Mucosa of descending colon (tissue), 3 donors: ENCODE data around the gene OR2K2. TPM values are rescaled to one million over a fixed set of nuclear protein-coding genes. Genes with fewer than 3 reads are reported as not detected.
"Not testable (repeated sequence)": the region's sequence is repeated elsewhere in the genome, so short reads cannot be mapped to it uniquely, and the experiment has no call there.

Experiments
- ATAC-seq: fragments of 200-7000 bp; cut with Tn5 transposase; one replicate; pipeline ENCODE4 v1.9.1; 2020; ENCODE audit warnings: mild to moderate bottlenecking, moderate library complexity
- DNase-seq, 3 donors: peaks; one replicate each; pipeline ENCODE4 v3.0.0-alpha.2; 2020
- H3K36me3 ChIP-seq: fragments of 200-600 bp; one replicate; pipeline ENCODE4 v1.8.0; 2021; ENCODE audit warnings: low read depth, mild to moderate bottlenecking
- H3K4me1 ChIP-seq: fragments of 200-600 bp; one replicate; pipeline ENCODE4 v1.8.0; 2021; ENCODE audit warnings: low read depth, mild to moderate bottlenecking
- H3K4me3 ChIP-seq: fragments of 200-600 bp; one replicate; pipeline ENCODE4 v1.8.0; 2021; ENCODE audit warnings: mild to moderate bottlenecking
- H3K9me3 ChIP-seq: fragments of 200-600 bp; one replicate; pipeline ENCODE4 v1.8.0; 2021; ENCODE audit warnings: mild to moderate bottlenecking
- CTCF ChIP-seq: fragments of 200-600 bp; IDR thresholded peaks from one replicate; pipeline ENCODE4 v1.8.0; 2022; ENCODE audit warnings: antibody characterized with exemption, mild to moderate bottlenecking
- intact Hi-C, 2 donors: fragments of 100-400 bp; cut with DNase I in 1 of 2; cut with micrococcal nuclease in 1 of 2; formaldehyde crosslinking; loops; one replicate each; pipeline versions ENCODE4 v1.11.0 to v1.11.1; 2022; cut with DNase I, micrococcal nuclease
- total RNA-seq, 3 donors: library from RNA; stranded (reverse); fragmentation: NEBNext Ultra II Directional in 2 of 3; extraction: Animal tissue kit (Norgen Biotek cat#: 25700) in 2 of 3; gene quantifications; one replicate each; pipeline versions ENCODE4 v1.2.1 to v1.2.4, GENCODE V29; 2021 to 2023
- donor health status: DM: no; HTN: no; CAD: no; lungs with moderate emphysema.
- donor health status: DM: no; HTN: no; CAD: no.
- donor health status: DM: no; HTN: yes; CAD: no.

OR2K2 gene
- total RNA-seq, 3 donors from 2014 or later: not detected

- no peak for ATAC-seq
- intact Hi-C loops: loop anchor here in 1 of 2 donors (5.0 kb wide), 1 partner anchor 660 kb away; no protein-coding TSS in a partner anchor
Measured at GRCh38 chr9:111297066-111297824, 32.8 kb downstream of the OR2K2 start.

GRCh38 chr9:111294691-111295451 lies 35.2 kb downstream of the OR2K2 start:
- H3K4me3 ChIP-seq: no peak overlapping the region
- no peaks in the 10 kb centered on the region for H3K36me3 ChIP-seq
- intact Hi-C loops: loop anchor here in 1 of 2 donors (5.0 kb wide), 1 partner anchor 658 kb away; no protein-coding TSS in a partner anchor
- ATAC-seq (no peak), DNase-seq (no peak)
- no peaks in the 10 kb centered on the region for H3K9me3 ChIP-seq
- no peak for TF ChIP-seq CTCF
- H3K4me1 ChIP-seq: no peaks in the 10 kb centered on the region

More at GRCh38 chr9:111297066-111297824, 32.8 kb downstream of the OR2K2 start:
- no peak for DNase-seq
- Histone ChIP-seq H3K36me3 (no peaks in the 10 kb centered on the region), H3K4me3 (no peak overlapping the region), H3K9me3 (no peaks in the 10 kb centered on the region), H3K4me1 (no peaks in the 10 kb centered on the region)
- TF ChIP-seq CTCF: no peak

GRCh38 chr9:111287127-111287526 lies 42.9 kb downstream of the OR2K2 start:
- H3K36me3 ChIP-seq: no peaks in the 10 kb centered on the region
- no peak overlapping the region for H3K4me3 ChIP-seq
- intact Hi-C loops: no loop called here
- no peaks in the 10 kb centered on the region for H3K4me1 ChIP-seq
- DNase-seq (no peak), ATAC-seq (no peak)
- no peaks in the 10 kb centered on the region for H3K9me3 ChIP-seq
- TF ChIP-seq CTCF: no peak

- H3K4me3 ChIP-seq: no peak overlapping the region
- no peaks in the 10 kb centered on the region for H3K9me3 ChIP-seq
- no peaks in the 10 kb centered on the region for H3K36me3 ChIP-seq
- DNase-seq (no peak), ATAC-seq (no peak)
- intact Hi-C loops: no loop called here
- TF ChIP-seq CTCF: no peak
- H3K4me1 ChIP-seq: no peaks in the 10 kb centered on the region
Measured at GRCh38 chr9:111284703-111285102, 45.3 kb downstream of the OR2K2 start.

GRCh38 chr9:111282845-111283244 lies 47.2 kb downstream of the OR2K2 start:
- no peak for DNase-seq
- TF ChIP-seq CTCF: no peak
- intact Hi-C loops: no loop called here
- no peak for ATAC-seq
- H3K9me3 ChIP-seq: no peaks in the 10 kb centered on the region
- H3K36me3 ChIP-seq: no peaks in the 10 kb centered on the region
- H3K4me1 ChIP-seq: no peaks in the 10 kb centered on the region
- H3K4me3 ChIP-seq: no peak overlapping the region

GRCh38 chr9:111280795-111281194 lies 49.2 kb downstream of the OR2K2 start:
- H3K9me3 ChIP-seq, DNase-seq, H3K4me1 ChIP-seq, H3K4me3 ChIP-seq, H3K36me3 ChIP-seq, ATAC-seq, intact Hi-C loops: not testable (repeated sequence)
